A673 (cell line): ENCODE results near the gene CFAP43.

Experiments used
- CTCF ChIP-seq: fragments of 300-800, 200-600 bp; sonication (generic); conservative IDR thresholded peaks from 2 replicates; pipeline ENCODE4 v1.5.1; 2017; ENCODE audit warnings: low read depth, mild to moderate bottlenecking, antibody characterized with exemption, low read length, moderate library complexity, mixed read lengths
- EZH2 ChIP-seq: fragments of 200-600 bp; sonication (generic); IDR thresholded peaks from 2 replicates; pipeline ENCODE4 v1.6.1; 2017; ENCODE audit warnings: borderline replicate concordance, low read depth, mild to moderate bottlenecking, mixed read lengths, antibody characterized with exemption, low read length; ENCODE audit not compliant: poor library complexity, severe bottlenecking

GRCh38 chr10:104264783-104265182 is 32.6 kb upstream of the CFAP43 start:
- no peak for TF ChIP-seq CTCF
- TF ChIP-seq EZH2, result no peak
